Cortex of kidney (tissue), 1 donor: ENCODE results near the gene UFC1.
A peak's percentile ranks its signal among the peaks of the same experiment; 100 is the strongest.

Experiments used
- DNase-seq: peaks from one replicate; lab custom pipeline; 2025; lab: John Stamatoyannopoulos, UW

UFC1 gene

GRCh38 chr1:161171191-161171590, 17.4 kb downstream of the UFC1 start:
- no peak for DNase-seq

DNA sequence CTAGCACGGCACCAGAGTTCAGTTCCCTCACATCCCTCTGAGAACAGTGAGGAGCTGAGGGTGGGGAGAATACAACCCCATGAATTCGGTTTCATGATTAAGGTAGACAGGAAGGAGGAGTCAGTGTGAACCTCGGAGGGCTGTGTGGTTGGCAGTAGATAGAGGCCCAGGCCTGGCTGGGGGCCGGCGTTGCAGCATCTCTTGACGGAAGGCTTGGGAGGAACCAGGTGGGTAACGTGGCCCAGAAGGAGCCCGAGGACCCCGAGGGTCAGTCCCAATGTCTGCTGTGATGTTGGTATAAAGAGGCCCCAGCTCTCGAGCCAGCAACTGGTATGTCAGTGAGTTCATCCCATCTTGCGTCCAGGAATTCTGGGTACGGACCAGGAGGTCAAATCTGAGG, 17.9 kb downstream of the UFC1 start:
- DNase-seq, result no peak

DNA sequence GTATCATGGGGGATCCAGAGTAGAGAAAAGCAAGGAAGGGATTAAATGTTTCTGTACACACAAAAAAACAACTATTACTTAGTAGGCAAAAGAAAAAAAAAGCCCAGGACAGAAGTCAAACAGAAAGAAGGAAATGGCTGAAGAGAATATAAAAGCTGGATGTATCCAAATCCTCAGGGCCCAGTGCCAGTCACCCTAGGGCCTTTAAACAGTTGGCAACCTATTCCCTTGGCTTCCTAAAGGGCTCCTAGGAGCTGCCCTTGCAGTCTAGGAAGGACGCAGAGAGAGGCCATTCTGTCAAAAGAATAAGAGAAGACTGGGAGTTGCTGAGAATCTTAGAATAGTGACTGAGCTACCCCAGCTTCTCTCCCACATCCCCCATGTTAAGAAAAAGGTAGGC, 18.6 kb downstream of the UFC1 start:
- DNase-seq, result no peak

DNA sequence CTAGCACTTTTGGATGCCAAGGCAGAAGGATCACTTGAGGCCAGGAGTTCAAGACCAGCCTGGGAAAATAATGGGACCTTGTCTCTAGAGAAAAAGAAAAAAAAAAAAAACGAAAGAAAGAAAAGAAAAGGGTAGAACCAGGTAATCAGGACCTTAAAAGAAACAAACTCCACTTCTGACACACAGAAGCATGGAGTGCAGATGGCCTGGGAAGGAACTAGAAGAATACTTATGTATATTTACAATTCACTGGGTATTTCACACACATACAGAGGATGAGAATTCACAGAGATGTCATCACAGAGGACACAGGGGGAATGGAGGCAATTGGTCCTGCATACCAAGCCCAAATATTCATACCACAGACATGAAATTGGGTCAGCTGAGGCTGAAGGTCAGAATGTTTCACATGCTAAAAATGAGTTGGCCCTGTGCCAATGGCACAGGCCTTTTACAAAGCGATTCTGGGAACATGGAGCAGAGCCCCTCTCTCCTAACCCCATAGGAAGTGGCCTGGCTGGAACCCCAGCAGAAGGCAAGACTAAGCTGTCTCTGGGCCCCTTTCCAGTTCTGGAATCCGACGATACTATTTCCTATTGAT, 19.1 kb downstream of the UFC1 start:
- DNase-seq, result no peak

GRCh38 chr1:161173711-161174110, 19.9 kb downstream of the UFC1 start:
- no peak for DNase-seq

GRCh38 chr1:161174911-161175310, 21.1 kb downstream of the UFC1 start:
- no peak for DNase-seq

DNA sequence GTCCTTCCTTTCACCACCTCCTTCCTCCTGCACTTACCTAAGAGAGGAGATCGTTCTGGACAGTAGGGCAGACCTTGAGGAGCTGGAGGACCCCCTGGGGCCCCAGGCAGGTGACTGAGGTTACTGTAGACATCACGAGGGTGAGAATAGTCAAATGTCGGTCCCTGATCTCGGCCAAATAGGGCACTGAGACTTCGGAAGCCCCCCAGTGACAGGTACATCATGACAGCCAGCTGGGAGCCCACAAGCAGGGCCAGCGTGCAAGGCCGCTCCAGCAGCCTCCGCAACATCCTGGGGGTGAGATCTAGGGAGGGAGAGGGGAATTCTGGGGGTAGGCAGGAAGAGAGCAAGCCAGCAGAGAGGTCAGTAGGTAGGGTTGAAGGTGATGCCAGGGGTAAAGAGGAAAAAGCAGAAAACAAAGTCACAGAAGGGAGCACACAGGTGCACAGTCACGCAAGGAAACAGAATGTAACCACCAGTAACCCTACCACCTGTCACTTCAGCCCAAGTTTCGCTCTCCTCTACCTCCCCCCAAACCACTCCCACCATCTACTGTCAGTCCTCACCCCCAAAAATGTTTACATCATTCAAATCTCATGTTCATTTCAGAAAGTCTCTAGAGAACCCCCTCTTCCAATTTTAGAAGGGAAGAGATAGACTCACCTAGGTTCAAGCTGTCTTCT, 22.1 kb downstream of the UFC1 start:
- DNase-seq, result no peak

GRCh38 chr1:161176468-161177111, 22.8 kb downstream of the UFC1 start:
- no peak for DNase-seq

DNA sequence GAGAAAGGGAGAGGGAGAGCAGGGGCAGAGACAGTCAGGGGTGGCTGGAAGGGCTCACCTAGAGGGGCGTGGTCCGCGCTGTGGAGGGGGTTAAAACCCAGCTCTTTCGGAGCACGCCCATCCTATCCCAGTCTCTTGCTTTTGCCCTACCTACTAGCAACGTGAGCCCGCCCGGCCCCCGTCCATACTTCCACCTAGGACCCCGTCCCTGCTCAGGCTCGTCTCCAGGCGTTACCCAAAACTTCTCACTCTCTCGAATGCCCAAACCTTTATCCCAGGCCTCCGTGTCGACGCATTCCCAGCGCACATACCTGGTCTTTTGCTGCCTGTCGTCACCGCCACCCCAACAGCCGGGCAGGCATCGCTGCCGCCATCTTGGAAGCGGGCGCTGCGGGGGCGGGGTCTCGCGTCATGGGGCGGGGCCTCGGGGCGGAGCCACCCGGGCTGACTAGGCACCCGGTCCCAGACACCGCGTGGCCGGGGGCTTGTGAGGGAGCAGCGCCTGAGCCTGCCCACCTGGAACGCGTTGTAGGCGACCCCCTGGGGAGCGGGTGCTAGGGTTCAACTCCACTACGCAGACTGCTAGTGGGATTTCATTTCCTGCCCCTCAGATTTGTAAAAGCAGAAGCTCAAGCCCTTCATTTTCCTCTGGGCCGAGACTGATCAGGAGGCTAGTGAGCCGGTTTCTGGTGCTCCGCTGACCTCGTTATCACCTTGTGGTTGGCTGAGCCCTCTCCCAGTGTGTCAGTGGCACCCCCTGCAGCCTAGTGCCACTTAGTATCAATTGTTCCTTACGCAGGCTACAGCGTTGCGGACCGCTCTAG, 23.5 kb downstream of the UFC1 start, which contains the start of gene B4GALT3:
B4GALT3 (minus strand) TSS at position 396 of the 824 bp plus-strand sequence. CDS start 1,447 bp downstream, outside the sequence.
- DNase-seq, result peak; percentile 61

GRCh38 chr1:161177936-161178244, 24.1 kb downstream of the UFC1 start:
- DNase-seq, result no peak

DNA sequence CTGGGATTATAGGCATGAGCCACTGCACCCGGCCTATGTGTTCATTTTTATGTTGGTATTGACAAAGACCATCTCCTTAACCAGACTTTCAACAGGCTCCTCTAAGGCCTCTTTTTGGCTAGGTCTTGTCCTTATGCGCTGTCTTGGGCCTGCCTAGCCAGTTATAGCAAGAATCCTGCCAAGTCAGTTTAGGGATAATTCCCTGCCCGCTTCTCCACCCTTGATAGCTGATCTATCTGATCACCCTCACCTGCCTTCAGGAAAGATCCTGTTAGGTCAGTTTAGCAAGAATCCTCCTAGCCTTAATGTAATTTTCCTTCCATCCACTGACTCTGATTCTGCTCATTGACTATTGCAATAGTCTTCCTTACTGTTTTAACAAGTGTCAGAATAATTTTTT, 25.9 kb downstream of the UFC1 start:
- DNase-seq, result no peak

DNA sequence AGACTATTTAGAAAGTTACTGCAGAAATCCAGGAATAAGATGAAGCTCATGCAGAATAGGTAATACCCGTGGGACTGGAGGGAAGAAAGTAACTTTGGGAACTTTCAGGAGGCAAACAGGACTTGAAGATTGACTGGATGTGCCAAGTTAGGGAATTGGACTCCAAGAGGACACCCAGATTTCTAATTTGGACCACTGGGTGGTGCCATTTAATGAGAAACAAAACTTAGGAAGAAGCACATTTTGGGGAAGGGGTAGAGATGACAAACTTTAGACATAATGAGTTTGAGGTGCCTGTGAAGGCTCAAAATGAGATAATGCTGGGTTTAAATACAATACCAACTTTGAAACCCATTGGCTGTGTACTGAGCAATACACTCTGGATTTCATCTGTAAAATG, 26.9 kb downstream of the UFC1 start:
- no peak for DNase-seq

GRCh38 chr1:161182214-161182613, 28.4 kb downstream of the UFC1 start:
- DNase-seq, result no peak

- DNase-seq, result no peak
These were observed 31.5 kb downstream of the UFC1 start for GRCh38 chr1:161185282-161185682.

DNA sequence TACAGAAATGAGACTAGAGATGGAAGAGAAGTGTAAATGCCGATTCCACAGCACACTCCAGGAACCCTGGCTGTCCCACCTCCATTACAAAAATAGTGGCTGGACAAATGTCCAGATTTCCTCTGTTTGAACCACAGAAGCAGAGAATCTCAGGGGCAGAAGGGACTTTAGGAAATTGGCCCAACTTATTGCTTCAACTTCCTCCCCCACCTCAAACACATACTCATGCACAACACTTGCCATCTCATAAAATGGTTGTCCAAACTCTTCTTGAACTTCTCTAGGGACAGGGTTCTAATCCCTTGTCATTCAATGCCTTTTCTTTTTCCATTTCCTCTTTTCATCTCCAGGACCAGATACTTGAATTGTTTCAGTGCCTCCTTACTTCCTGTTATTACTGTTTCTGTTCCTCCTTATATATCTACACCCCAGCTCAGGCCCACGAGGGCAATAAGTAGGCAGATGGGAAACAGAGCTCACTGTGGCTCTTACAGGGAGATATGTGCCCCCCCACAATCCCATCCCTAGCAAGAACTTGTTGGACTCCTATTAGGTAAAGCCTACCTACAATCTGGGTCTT, 32.0 kb downstream of the UFC1 start:
- DNase-seq, result no peak

DNA sequence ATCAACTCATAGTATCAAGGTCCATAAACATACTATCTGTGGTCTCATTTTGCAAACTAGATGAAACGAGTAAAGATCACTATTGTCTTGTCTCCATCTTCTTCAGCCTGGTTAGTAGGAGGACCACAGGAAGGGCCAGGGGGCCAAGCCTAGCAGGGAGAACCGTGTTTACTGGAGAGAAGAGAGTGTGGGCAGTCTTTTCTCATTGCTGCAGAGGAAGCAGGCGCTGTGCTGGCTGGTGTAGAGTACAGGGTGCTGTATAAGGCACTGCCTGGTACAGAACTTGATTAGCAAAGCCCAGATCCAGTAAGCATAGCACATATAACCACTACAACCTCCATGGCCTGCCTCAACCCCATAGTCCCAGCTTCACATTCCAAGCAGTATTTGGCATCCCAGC, 33.5 kb downstream of the UFC1 start:
- no peak for DNase-seq

DNA sequence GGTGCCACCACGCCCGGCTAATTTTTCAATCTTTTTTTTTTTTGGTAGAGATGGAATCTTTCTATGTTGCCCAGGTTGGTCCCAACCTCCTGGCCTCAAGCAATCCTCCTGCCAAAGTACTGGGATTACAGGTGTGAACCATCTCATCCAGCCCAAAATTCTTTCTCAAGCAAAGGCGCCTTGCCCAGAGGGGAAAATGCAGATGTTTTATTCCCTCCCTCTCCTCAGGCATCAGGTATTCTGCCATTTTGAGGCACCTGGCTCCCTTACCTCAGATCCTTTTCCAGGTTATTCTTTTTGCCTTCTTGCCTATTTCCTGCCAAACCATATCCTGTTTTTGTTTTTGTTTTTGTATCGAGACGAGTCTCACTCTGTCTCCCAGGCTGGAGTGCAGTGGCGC, 34.6 kb downstream of the UFC1 start:
- no peak for DNase-seq

DNA sequence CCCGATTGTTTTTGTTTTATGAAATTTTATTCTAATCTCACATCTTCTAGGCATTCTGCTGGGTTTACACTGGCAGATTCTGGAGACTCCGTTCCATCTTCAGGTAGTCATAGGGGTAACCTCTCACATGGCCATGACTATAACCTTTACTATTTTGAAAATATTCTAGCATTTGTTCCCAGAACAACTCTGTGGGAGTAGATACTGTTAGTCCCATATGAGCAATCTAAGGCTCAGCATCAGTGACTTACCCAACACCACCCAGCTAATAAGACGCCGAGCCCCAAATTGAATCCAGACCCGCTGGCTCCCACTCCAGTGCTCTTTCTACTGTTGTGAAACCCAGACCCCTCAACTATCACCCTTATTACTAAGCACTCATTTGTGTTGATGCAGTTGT, 35.3 kb downstream of the UFC1 start:
- no peak for DNase-seq

GRCh38 chr1:161190962-161191521, 37.3 kb downstream of the UFC1 start:
- no peak for DNase-seq

DNA sequence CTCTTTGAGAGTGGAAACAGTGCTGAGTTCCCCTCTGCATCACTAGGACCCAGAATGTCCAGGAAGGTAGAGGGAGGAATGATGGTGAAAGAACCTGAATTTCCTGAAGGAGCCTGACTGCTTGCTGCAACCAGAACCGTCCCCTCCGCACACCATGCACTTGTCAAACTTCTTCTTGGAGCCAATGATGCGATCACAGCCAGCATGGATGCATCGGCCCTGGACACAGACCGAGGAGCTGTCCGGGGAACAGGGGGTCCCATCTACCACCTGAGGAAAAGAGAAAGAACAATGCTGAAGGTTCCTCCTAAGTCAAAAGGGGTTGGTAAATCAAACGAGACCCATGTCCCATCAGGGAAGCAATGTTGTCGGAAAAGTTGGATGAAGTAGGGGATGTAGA, 38.2 kb downstream of the UFC1 start:
- no peak for DNase-seq

- no peak for DNase-seq
These were observed 39.0 kb downstream of the UFC1 start for GRCh38 chr1:161192476-161193465.
